K562 (cell line): ENCODE results near the gene ZSWIM1. TPM values are rescaled to one million over a fixed set of nuclear protein-coding genes. Genes with fewer than 3 reads are reported as not detected.

ENCODE experiments used
- CREBBP ChIP-seq: IDR thresholded peaks from one replicate; pipeline ENCODE4 v1.6.1; 2012; ENCODE audit warnings: low read depth, mild to moderate bottlenecking, control low read depth, inconsistent platforms, low read length
- CSDE1 ChIP-seq, 2 experiments: fragments of 450-650 bp; IDR thresholded peaks; 2 replicates each; pipeline ENCODE4 v1.6.1; 2016; ENCODE audit warnings: mild to moderate bottlenecking in 1 of 2
- ELF1 ChIP-seq: fragments of 200-800 bp; sonication (Bioruptor generic); IDR thresholded peaks from 2 replicates; pipeline ENCODE4 v1.6.1; 2016; ENCODE audit warnings: missing genetic modification characterization, missing compliant biosample characterization
- ELK1 ChIP-seq: sonication (generic); formaldehyde crosslinking; IDR thresholded peaks from 2 replicates; pipeline ENCODE4 v1.8.1; 2022; ENCODE audit warnings: missing genetic modification reagents
- EWSR1 ChIP-seq: fragments of 450-650 bp; IDR thresholded peaks from 2 replicates; pipeline ENCODE4 v1.6.1; 2018; ENCODE audit warnings: borderline replicate concordance, mild to moderate bottlenecking, low read depth, moderate library complexity; ENCODE audit not compliant: partially characterized antibody
- KHSRP ChIP-seq: fragments of 450-650 bp; IDR thresholded peaks from 2 replicates; pipeline ENCODE4 v1.6.1; 2017
- NKRF ChIP-seq: fragments of 450-650 bp; IDR thresholded peaks from 2 replicates; pipeline ENCODE4 v1.6.1; 2016; ENCODE audit warnings: borderline replicate concordance
- NR1H2 ChIP-seq: sonication (generic); formaldehyde crosslinking; IDR thresholded peaks from 2 replicates; pipeline ENCODE4 v1.4.0; 2020; ENCODE audit warnings: mild to moderate bottlenecking, missing genetic modification reagents
- NR2C1 ChIP-seq, 2 experiments: fragments of 450-650 bp; IDR thresholded peaks; 2 replicates each; pipeline ENCODE4 v1.6.1; 2017; ENCODE audit warnings: mild to moderate bottlenecking in 2 of 2, antibody characterized with exemption in 1 of 2, inconsistent platforms in 1 of 2, missing compliant biosample characterization in 1 of 2, missing genetic modification characterization in 1 of 2
- SLC30A9 ChIP-seq: fragments of 250-450 bp; sonication (Bioruptor Pico); IDR thresholded peaks from 2 replicates; pipeline ENCODE4 v1.8.0; 2022; ENCODE audit warnings: mild to moderate bottlenecking, moderate library complexity
- SMARCC2 ChIP-seq: fragments of 450-650 bp; IDR thresholded peaks from 2 replicates; pipeline ENCODE4 v1.6.1; 2017; ENCODE audit warnings: antibody characterized with exemption, moderate library complexity, mild to moderate bottlenecking, low read depth
- SRF ChIP-seq, 2 experiments: fragments of 250-450, 450-650 bp in 1 of 2; sonication (Bioruptor Pico) in 1 of 2; sonication (generic) in 1 of 2; formaldehyde crosslinking; IDR thresholded peaks; 2 replicates each; pipeline versions ENCODE4 v1.5.0 to v1.5.1; 2020 to 2022; ENCODE audit warnings: mild to moderate bottlenecking in 1 of 2, missing genetic modification reagents in 1 of 2
- STAT5A ChIP-seq: IDR thresholded peaks from 2 replicates; pipeline ENCODE4 v1.6.1; 2012; ENCODE audit warnings: low read length, inconsistent platforms, borderline replicate concordance
- TAF7 ChIP-seq: fragments of 450-650 bp; IDR thresholded peaks from 2 replicates; pipeline ENCODE4 v1.6.1; 2016; ENCODE audit warnings: missing genetic modification characterization, missing compliant biosample characterization
- TAF9B ChIP-seq: fragments of 450-650 bp; IDR thresholded peaks from 2 replicates; pipeline ENCODE4 v1.6.1; 2018; ENCODE audit warnings: mild to moderate bottlenecking; ENCODE audit not compliant: partially characterized antibody
- THRB ChIP-seq: fragments of 450-650 bp; formaldehyde crosslinking; conservative IDR thresholded peaks from 2 replicates; pipeline ENCODE4 v1.4.0; 2022; ENCODE audit warnings: mild to moderate bottlenecking, missing genetic modification characterization
- ZHX1 ChIP-seq: fragments of 150-350 bp; conservative IDR thresholded peaks from 2 replicates; pipeline ENCODE4 v1.6.1; 2014; ENCODE audit warnings: low read length
- polyA plus RNA-seq, 8 experiments: library from polyadenylated mRNA; depleted of rRNA in 4 of 8; stranded (reverse) in 5 of 8; unstranded in 3 of 8; fragments of >200 nt; fragmentation: Nextera tagmentation in 2 of 8; fragmentation: Illumina TruSeq in 1 of 8; extraction: Ambion mirVana in 2 of 8; extraction: Trizol in 1 of 8; gene quantifications; 2 replicates each; pipeline versions ENCODE4 v1.2.1 to v1.2.3, GENCODE V29; 2011 to 2014; ENCODE audit warnings: inconsistent platforms in 1 of 8, missing spikeins in 1 of 8
- total RNA-seq, 7 experiments: library from RNA; depleted of rRNA in 6 of 7; stranded (reverse); fragments of >200 nt in 6 of 7; fragmentation: Illumina TruSeq in 2 of 7; extraction: Trizol in 2 of 7; gene quantifications; 2 replicates each; pipeline versions ENCODE4 v1.2.1 to v1.2.3, GENCODE V29; 2011 to 2021; ENCODE audit warnings: low replicate concordance in 1 of 7

Gene ZSWIM1
- total and polyA plus RNA-seq, 9 of the 15 experiments (the other 6 are each of a cell fraction or from before 2014, with no cell fraction given) = 2.5 to 15.6 (median 9.5) TPM

GRCh38 chr20:45890985-45891983 lies 10.3 kb downstream of the ZSWIM1 start, which contains the start of the genes CTSA and NEURL2 (continued):
- TF ChIP-seq NKRF = peak; percentile 99
- TF ChIP-seq NR2C1 (IDR thresholded peaks at IDR 0.05) = peak; percentile 72
- peak; percentile 76 for TF ChIP-seq NR2C1 (tag; IDR thresholded peaks at IDR 0.05)
- peak; percentile 79 for TF ChIP-seq TAF9B
- no peak for TF ChIP-seq KHSRP
- TF ChIP-seq SLC30A9 (CRISPR knock-in tag) = no peak
- no peak for TF ChIP-seq CREBBP
- TF ChIP-seq ZHX1 = peak; percentile 41; the same call in 1 of the 2 replicates
- TF ChIP-seq EWSR1 = no peak
- no peak for TF ChIP-seq CSDE1 (IDR thresholded peaks at IDR 0.05)
- TF ChIP-seq ELK1 (CRISPR knock-in tag) = no peak
- TF ChIP-seq TAF7 (tag) = peak; percentile 37
- peak in 1 of 2 experiments; percentile 34; a peak in 1 of 4 replicates for TF ChIP-seq SRF (CRISPR knock-in tag; IDR thresholded peaks at IDR 0.05)
- TF ChIP-seq ELF1 (tag) = peak; percentile 66; the same call in 1 of the 2 replicates
- peak; percentile 9; the same call in 1 of the 2 replicates for TF ChIP-seq STAT5A
- no peak for TF ChIP-seq SMARCC2
- no peak for TF ChIP-seq THRB
- TF ChIP-seq NR1H2 (CRISPR knock-in tag) = peak; percentile 8; the same call in 1 of the 2 replicates
